Activated CD8-positive, alpha-beta memory T cell treated with anti-CD3 and anti-CD28 coated beads, Interleukin-2, amount 50 U/mL, for 1 hour (primary cell): ENCODE results near the gene LRFN3.
"Not testable (repeated sequence)": the region's sequence is repeated elsewhere in the genome, so short reads cannot be mapped to it uniquely, and the experiment has no call there.

ENCODE experiments used
- DNase-seq: peaks from one replicate; pipeline ENCODE4 v3.0.0-alpha.2; 2020; ENCODE audit errors: extremely low read depth

The LRFN3 gene

GRCh38 chr19:35905178-35905727 lies 30.9 kb upstream of the LRFN3 start:
- no peak for DNase-seq

- no peak for DNase-seq
Observed at GRCh38 chr19:35907377-35907745, 28.8 kb upstream of the LRFN3 start.

DNA sequence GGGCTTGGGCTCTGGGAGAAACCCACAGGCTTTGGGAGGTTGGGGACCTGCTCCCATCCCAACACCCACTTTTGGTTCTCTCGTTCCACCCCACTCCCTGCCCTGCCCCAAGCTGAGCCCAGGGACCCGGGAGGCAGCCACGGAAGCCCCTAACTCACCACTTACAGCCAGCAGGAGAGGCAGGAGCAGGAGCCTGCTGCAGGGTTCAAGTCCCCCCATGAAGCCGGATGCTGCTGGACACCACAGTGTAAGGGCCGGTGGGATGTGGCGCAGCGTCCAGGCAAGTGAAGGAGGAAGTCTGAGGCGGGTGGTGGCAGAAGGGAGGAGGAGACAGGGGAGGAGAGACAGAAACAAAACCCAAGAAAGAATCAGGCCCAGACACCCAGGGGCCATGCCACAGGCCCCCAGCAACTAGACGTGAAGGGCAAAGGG lies 28.1 kb upstream of the LRFN3 start, which contains the start of gene TYROBP:
Gene TYROBP (minus strand): TSS at position 286 of the 432 bp plus-strand sequence. CDS start 67 bp downstream, at position 219.
- no peak for DNase-seq

GRCh38 chr19:35908973-35909683 lies 27.0 kb upstream of the LRFN3 start:
- DNase-seq = no peak

GRCh38 chr19:35909684-35910035 lies 26.5 kb upstream of the LRFN3 start:
- DNase-seq = no peak

DNA sequence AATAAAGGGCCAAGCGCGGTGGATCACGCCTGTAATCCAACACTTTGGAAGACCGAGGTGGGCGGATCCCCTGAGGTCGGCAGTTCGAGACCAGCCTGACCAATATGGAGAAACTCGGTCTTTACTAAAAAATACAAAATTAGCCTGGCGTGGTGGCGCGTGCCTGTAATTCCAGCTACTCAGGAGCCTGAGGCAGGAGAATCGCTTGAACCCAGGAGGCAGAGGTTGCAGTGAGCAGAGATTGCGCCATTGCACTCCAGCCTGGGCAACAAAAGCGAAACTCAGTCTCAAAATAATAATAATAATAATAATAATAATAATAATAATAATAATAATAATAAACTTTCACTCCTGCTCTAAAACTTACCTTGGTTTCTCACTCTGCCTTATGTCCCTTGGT lies 25.8 kb upstream of the LRFN3 start:
- DNase-seq = not testable (repeated sequence)

DNA sequence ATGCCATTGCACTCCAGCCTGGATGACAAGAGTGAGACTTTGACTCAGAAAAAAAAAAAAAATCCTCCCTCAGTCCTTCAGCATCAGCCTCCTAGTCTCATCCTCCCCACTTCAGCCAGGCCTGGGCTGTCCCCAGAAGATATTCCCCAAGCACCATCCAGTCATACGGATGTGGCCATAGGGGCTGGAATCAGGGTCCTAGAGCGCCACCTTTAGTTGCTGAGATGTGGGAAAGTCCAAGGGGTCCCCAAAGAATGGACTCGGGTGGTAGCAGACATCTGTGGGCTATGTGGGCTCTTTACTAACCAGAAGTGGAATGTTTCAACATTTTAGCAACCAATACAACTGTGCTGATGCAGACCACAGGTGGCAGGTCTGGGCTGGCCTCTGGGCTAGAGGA lies 25.0 kb upstream of the LRFN3 start:
- no peak for DNase-seq

DNA sequence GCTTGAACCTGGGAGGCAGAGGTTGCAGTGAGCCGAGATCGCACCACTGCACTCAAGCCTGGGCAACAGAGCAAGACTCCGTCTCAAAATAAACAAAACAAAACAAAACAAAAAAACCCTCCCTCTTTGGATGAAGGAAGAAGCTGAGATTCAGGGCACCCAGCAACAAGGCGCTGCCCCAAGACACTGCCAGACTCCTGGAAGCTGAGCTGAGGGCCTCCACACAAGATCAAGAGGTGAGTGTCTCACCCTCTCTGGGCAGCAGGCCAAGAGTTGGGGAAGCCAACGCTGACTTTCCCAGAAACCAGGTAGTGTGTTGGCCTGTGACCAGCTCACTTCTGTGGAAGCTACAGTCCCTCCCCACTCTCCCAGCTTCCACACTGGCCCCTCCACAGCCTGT lies 24.4 kb upstream of the LRFN3 start:
- DNase-seq = no peak

DNA sequence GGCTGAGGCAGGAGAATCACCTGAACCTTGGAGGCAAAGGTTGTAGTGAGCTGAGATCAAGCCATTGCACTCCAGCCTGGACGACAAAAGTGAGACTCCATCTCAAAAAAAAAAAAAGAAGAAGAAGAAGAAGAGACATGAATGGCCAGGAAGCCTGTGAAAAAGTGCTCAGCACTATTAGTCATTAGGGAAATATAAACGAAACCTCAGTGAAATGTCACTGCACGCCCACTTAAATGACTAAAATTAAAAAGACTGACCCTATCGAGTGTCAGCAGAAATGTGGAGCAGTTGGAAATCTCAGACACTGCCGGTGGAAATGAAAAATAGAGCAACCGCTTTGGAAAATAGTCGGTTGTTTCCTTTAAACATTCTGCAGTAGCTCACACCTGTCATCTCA lies 22.6 kb upstream of the LRFN3 start:
- no peak for DNase-seq

- DNase-seq = no peak
Observed at GRCh38 chr19:35915443-35915842, 20.7 kb upstream of the LRFN3 start.

DNA sequence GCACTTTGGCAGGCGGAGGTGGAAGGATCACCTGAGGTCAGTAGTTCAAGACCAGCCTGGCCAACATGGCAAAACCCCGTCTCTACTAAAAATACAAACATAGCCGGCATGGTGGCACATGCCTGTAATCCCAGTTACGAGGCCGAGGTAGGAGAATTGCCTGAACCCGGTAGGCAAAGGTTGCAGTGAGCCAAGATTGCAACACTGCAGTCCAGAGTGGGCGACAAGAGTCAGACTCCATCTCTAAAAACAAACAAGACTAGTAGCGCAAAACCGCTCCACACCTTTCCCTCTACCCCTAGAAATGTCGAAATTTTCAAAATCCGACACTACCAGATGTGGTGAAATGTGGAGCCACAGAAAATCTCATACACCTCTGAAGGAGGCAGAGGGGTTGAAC lies 16.9 kb upstream of the LRFN3 start:
- no peak for DNase-seq

GRCh38 chr19:35921012-35921411 lies 15.2 kb upstream of the LRFN3 start:
- no peak for DNase-seq

- no peak for DNase-seq
Observed at GRCh38 chr19:35925501-35925900, 10.7 kb upstream of the LRFN3 start.

DNA sequence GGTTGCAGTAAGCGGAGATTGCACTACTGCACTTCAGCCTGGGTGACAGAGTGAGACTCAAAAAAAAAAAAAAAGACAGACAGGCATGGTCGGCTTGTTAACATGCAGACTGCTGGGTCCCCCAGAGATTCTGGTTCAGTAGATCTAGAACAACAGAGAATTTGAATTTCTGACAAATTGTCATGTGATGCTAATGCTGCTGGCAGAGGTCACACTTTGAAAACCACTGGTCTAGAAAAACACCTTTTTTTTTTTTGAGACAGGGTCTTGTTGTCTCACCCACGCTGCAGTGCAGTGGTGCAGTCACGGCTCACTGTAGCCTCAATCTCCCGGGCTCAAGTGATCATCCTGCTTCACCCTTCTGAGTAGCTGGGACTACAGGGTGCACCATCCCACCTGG lies 7.7 kb upstream of the LRFN3 start:
- DNase-seq = no peak

GRCh38 chr19:35929876-35930275 lies 6.3 kb upstream of the LRFN3 start:
- no peak for DNase-seq

DNA sequence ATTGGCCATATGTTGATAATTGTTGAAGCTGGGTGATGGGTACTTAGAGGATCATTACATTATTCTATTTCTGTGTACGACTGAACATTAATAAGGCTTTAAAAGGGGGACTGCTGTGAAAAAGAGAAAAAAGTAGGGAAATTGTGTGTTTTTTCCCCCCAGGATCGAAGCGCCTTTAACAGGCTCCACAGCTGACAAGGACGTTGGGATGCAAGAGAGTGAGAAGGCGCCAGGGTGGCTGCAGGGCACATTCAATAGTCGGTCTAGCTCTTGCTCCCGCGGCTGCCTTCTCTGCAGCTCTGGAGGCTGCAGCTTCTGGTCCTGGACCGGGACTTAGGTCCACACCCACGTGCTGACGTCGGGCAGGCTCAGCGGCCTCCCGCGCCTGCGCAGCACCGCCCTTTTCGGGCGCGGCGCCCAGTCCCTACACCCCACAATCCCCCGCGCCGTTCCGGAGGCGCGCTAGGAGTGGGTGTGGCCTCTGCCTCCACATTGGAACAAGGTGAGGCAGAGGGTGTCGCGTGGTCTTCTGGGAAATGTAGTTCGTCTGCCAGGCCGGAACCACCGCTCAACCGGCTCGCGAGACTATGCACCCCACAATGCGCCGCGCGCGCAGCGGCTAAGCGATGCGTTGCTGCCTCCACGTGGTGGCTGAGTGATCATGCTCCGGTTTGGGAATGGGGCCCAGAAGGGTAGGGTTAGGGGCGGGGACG lies 4.9 kb upstream of the LRFN3 start:
- peak; percentile 98 for DNase-seq

DNA sequence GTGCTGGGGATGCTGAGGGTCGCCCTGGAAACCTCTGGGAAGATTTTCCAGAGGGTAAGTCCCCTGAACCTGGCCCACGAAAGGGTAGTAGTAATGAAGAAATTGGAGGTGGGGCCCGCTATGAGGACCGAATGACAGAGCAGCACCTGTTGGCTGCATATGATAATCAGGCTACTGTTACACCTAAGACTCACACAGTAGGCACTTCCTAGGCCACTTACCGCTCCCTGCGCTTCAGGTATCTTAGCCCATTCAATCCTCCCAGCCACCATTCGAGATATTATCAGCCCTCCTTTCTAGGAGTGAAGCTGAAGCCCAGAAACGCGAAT lies 4.3 kb upstream of the LRFN3 start:
- DNase-seq = no peak

DNA sequence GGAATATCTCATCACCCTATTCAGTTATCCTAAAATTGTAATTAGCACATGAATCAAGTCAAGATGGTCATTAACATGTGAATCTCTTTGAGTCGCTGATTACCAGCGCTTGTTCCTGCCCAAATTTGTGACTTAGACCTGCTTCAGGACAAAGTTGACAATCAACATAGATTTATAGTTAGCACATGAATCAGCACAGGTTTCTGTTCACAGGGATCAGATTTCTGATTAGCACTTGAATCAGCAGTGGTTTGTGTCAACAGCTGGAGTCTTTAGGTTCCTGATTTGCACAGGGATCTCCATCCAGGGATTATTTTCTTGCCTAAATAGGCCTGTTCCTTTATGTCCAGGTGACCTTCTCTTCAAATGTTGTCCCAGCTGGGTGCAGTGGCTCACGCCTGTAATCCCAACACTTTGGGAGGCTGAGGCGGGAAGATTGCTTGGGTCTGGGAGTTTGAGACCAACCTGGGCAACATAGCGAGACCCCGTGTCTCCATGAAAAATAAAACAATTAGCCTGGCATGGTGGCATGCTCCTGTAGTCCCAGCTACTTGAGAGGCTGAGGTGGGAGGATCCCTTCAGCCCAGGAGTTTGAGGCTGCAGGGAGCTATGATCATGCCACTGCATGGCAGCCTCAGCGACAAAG lies 3.8 kb upstream of the LRFN3 start:
- no peak for DNase-seq

DNA sequence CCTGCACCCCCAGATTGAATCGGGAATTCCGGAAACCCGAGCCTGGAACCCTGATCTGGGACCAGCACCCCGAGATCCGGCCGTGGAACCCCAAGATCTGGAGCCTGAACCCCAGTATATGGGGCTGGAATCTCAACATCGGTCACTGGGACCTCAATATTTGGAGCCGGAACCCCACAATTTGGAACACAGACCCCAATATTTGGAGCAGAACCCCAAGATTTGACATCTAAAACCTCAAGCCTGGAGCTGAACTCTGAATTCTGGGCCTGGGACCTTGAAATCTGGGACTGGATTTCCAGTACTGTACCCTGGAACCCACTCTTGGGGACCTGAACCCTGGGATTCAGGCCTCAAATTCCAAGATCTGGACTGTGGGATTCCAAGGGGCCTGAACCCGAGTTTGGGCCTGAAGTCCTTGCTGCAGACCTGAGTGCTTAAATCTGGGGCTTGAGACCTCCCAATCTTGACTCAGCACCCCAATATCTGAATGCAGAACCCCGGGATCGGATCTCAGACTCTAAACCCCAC lies 629 bp downstream of the LRFN3 start:
- no peak for DNase-seq

GRCh38 chr19:35937345-35938281 lies 1.4 kb downstream of the LRFN3 start:
- DNase-seq = no peak
